GM08714 (cell line): ENCODE data around the gene ITGA11.
"Not testable (repeated sequence)": the region's sequence is repeated elsewhere in the genome, so short reads cannot be mapped to it uniquely, and the experiment has no call there.

Experiments used
- H3K4me3 ChIP-seq: fragments of 200-500 bp; sonication (Bioruptor generic); 2 replicates; pipeline ENCODE4 v1.5.1; 2014; ENCODE audit warnings: mild to moderate bottlenecking, low read length, inconsistent platforms
- ZNF274 ChIP-seq: IDR thresholded peaks from 2 replicates; pipeline ENCODE4 v1.6.1; 2012; ENCODE audit warnings: mild to moderate bottlenecking, low read depth, low read length

Gene ITGA11

DNA sequence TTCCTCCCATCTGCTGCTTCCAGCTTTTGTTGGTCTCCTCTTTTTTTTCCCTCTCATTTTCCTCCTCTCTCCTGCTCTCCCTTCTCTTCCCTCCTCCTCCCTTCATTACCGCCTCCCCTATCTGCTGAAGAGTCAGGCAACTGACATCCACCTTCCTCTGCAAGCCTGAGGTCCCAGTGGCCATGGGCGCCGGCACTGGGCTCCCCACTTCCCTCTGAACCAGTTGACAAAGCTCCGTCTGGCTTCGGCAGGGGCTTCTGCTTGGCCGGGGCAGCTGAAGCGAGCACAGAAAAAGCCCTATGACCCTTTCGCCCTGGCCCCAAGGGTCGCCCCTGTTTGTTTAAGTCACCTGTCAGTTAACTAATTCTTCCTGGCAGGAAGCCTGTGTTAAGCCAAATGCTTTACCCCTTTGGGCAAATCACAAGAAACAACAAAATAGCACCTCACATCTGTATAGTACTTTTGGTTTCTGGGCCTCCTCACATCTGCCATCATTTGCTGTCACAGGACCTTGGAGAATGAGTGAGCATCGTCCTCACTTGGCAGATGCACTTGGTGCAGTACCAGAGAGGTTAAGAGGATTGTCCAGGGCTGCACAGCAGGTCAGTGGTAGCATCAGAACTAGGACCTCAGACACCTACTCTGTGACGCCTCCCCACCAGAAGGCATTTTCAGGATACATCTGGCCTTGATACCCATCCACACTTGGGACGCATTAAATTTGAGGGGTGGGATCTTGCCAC is 27.7 kb downstream of the ITGA11 start:
- no peak for TF ChIP-seq ZNF274

DNA sequence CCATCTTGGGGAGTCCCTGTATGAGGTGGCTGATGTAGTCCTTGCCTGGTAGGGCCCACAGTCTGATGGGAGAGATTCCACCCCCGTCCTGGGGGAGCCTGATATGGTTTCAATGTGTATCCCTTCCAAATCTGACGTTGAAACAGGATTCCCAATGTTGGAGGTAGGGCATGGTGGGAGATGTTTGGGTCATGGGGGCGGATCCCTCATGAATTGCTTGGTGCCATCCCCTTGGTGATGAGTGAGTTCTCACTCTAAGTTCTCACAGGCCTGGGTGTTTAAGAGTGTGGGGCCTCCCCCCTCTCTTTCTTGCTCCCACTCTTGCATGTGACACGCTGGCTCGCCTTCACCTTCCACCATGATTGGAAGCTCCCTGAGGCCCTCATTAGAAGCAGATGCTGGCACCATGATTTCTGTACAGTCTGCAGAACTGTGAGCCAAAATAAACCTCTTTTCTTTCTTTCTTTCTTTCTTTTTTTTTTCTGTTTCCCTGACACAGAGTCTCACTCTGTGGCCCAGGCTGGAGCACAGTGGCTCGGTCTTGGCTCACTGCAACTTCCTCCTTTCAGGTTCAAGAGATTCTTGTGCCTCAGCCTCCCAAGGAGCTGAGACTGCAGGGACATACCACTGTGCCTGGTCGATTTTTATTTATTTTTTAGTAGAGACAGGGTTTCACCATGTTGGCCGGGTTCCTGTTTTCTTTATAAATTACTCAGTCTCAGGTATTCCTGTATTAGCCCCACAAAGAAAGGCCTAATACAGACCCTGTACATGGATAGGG is 28.6 kb downstream of the ITGA11 start:
- no peak overlapping the region for H3K4me3 ChIP-seq
- TF ChIP-seq ZNF274 = no peak

More for the DNA sequence above, 27.7 kb downstream of the ITGA11 start:
- H3K4me3 ChIP-seq = no peak overlapping the region

DNA sequence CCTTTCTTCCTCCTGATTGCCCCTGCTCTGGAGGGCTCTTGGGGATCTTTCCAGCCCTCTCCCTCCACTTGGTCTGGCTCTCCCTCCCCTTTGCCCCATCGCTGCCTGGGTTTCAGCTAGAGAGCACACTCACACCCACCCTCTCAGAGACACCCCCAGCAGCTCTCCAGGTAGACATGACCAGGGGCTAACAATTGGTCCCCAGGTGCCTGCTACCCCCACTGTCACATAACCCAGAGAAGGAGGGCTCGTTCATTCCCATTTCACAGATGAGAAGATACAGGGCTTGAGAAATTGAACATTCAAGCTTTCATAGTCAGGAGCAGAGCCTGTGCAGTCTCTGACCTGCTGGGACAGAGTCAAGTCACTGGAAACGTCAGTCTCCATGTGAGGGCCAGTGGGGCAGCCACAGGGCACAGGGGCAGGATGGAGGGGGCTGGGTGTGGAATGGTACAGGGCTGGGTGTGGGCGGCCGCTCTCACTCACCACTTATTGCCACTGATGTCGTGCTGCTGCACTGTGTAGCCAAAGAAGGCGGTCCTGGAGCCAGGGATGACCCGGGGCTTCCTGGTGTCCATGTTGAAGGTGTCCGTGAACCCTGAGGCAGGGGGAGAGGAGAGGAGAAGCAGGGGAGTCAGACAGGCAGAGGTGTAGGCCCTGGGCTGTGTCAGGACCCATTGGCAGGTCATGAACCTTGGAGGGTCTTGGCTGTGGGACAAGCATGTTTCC is 29.4 kb downstream of the ITGA11 start:
- no peak overlapping the region for H3K4me3 ChIP-seq
- TF ChIP-seq ZNF274 = no peak

DNA sequence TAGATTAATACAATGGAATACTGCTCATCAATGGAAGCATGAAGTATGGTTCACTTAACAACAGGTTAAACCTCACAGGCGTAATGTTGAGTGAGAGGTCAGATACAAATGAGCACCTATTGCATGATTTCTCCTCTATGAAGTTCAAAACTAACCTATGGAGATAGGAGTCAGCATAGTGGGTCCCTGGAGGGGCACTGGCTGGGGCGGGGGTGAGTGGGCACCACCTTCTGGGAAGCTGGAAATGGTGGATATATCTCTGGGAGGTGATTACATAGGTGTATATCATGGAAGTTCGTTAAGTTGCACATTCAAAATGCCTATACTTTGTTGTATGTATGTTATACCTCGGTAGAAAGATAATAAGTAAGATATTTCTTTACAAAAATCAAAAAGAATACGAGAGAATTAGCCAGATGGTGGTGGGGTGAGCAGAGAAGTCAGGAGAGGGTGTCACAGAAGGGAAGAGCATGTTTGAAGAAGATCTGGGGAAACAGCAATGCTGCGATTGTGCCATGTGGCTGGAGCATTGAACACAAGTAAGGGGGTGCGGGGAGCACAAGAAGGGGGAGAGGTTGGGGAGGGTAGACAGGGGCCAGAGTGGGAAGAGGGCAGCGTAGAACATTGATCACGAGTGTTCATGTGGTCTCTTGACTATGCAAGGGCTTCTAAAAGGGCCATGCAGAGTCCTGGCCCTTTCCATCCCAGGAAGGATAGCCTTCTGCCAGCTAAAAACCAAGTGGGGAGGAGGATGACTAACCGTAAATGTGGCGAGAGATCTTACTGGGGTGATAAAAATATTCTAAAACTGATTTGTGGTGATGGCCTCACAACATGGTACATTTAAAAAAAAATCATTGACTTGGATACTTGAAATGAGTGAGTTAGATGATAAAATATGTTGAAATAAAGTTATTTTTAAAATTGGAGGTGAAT is 30.2 kb downstream of the ITGA11 start:
- no peak overlapping the region for H3K4me3 ChIP-seq
- no peak for TF ChIP-seq ZNF274

DNA sequence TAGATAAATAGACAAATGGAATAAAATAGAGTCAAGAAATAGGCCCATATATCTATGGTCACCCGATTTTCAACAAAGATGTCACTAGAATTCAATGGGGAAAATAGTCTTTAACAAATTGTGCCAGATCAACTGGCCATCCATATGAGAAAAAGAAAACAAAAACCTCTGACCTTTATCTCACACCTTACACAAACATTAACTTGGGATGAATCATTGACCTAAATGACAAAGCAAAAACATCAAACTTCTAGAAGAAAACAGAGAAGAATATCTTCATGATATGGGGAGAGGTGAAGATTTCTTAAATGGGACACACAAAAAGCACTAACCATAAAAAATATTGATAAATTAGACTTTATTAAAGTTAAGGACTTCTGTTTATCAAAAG is 31.9 kb downstream of the ITGA11 start:
- TF ChIP-seq ZNF274 = no peak
- no peak overlapping the region for H3K4me3 ChIP-seq

DNA sequence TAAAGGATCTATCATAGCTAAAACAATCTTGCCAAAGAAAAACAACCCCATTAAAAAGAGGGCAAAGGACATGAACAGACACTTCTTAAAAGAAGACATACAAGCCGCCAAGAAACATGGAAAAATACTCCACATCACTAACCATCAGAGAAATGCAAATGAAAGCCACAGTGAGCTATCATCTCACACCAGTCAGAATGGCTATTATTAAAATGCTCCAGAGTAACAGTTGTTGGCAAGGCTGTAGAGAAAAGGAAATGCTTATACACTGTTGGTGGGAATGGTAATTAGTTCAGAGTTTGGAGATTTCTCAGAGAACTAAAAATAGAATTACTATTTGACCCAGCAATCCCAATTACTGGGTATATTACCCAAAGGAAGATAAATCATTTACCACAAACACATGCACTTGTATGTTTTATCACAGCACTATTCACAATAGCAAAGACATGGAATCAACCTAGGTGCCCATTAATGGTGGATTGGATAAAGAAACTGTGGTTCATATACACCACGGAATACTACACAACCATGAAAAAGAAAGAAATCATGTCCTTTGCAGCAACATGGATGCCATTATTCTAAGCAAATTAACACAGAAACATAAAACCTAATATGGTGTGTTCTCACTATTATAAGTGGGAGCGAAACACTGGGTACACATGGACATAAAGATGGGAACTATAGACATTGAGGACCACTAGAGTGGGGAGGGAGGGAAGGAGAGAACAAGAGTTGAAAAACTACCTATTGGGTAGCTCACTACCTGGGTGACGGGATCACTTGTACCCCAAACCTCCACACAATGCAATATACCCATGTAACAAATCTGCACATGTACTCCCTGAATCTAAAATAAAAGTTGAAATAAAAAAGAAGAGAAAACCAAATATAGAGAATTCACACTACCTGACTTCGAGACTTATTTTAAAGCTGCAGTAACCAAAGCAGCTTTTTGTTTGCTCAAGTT is 32.6 kb downstream of the ITGA11 start:
- H3K4me3 ChIP-seq = no peak overlapping the region
- TF ChIP-seq ZNF274 = no peak

DNA sequence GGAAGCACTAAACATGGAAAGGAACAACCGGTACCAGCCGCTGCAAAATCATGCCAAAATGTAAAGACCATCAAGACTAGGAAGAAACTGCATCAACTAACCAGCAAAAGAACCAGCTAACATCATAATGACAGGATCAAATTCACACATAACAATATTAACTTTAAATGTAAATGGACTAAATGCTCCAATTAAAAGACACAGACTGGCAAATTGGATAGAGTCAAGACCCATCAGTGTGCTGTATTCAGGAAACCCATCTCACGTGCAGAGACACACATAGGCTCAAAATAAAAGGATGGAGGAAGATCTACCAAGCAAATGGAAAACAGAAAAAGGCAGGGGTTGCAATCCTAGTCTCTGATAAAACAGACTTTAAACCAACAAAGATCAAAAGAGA is 34.0 kb downstream of the ITGA11 start:
- H3K4me3 ChIP-seq = not testable (repeated sequence)

DNA sequence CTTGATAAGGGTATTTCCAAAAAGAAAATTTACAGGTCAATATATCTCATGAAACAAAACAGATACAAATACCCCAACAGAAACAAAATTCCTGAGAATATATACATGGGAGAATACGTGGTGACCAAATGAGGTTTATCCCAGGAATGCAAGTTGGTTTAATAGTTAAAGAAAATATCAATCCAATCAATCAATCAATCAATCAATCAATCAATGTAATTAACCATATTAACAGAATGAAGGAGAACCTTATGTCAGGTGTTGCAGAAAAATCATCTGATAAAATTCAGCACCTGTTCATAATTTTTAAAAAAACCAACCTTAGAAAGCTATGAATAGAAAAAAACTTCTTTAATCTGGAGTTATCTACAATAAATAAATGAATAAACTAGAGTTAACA is 35.9 kb downstream of the ITGA11 start:
- H3K4me3 ChIP-seq = no peak overlapping the region
- no peak for TF ChIP-seq ZNF274

DNA sequence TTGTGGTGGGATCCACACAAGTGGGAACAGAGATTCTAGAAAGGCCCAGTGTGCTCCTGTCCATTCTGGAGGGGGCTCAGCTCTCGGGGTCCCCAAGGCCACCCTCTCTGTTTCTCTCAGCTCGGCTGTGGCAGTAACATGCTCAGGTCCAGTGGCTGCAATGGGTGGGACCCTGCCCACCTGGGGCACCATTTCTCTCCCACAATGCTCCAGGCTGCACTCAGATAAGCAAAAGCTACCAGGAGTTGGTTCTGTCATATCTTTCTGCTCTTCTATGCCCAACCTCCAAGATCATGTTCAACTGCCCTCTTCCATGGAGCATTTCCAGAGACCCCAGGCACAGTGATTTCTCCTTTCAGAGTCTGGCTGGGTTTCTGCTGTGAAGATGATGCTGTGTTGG is 40.8 kb downstream of the ITGA11 start:
- no peak for TF ChIP-seq ZNF274

DNA sequence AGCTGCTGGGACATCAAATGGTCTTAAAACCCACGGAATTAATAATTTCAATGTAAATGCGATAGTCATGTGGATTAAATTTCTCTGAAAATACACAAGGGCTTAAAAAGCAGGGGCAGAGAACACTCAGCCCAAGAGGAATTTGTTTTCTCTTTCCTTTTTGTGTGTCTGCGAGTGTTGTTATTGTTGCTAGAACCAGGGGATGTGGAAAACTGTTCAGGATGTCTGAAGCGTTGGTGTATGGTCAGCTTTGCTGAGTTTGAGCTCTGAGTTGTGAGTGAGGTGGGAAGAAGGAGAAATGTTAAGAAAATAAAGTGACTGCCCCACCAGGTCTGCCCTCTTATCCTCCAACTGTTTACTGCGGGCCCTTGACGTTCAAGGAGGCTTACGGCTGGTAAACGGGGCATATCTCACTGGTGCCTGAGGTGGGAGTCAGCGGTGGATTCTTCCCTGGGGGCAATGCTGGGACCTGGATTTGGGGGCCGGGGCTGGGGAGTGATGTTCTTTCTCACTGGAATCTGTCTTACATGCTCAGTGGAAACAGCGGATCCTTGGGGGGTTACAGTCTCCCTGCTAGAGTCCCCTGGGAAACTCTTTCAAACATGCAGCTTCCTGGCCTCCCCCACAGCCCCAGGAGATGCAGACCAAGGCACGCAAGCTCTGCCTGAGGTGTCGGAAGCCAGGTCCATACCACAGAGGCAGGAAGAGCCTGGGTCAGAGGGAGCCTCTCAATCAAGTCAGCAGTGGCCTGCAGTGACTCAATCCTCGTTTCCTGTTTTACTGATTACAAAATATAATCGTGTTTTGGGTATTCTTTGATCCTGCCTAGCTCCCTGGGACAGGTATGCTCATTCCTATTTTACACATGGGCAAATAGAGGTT is 41.8 kb downstream of the ITGA11 start:
- no peak for TF ChIP-seq ZNF274
- H3K4me3 ChIP-seq = no peak overlapping the region

More for the DNA sequence above, 40.8 kb downstream of the ITGA11 start:
- no peak overlapping the region for H3K4me3 ChIP-seq

DNA sequence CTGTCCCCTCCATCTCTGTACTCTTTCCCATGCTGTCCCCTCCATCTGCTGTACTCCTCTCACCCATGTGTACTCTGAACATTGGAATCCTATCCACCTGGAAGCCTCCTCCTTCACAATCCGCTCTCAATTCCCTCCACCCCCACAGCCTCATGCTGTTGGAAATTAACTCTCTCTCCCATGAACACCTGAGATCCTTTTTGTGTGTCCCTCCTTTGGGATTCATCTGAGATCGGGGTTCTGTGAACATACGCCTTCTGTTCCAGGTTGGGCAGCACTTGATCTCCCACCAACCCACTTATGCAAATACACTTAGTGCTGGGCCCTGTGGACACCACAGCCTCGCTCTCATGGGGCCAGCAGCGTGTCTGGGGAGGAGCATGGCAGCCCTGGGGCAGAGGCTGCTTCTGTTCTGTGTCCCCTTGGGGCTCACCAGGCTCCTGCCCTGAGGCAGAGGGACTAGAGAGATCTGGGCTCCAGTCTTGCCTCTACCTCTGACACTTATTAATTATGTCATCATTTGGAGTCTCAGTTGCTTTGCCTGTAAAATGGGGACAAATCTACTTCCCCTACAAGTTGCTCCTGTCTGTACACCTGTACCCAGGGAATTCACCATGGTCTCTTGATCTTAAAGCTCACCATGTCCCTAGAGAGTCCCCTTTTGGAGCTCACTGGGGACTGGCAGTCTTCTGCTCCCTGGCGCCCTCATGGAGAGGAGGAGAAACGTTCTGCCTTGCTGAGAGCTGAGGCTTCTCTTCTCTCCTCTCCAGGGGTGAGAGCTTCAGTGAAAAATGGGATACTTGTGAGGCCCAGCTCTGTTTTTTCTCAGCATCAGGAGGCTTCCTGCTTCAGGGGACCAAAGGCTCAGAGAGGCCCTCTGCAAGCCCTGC is 42.7 kb downstream of the ITGA11 start:
- H3K4me3 ChIP-seq = no peak overlapping the region
- TF ChIP-seq ZNF274 = no peak
